ENCODE results near the gene ZSCAN29. TPM values are rescaled to one million over a fixed set of nuclear protein-coding genes. Genes with fewer than 3 reads are reported as not detected.

The ZSCAN29 gene
- 6.9 to 9.7 TPM (median 8.7 TPM) in 5 replicates for total RNA-seq (2022; extraction: Qiagen RNA extraction)

GRCh38 chr15:43370975-43371974, at the start of gene ZSCAN29, which contains the start of gene TUBGCP4:
ZSCAN29 (minus strand) TSS chr15:43371043; CDS start chr15:43369913, 1,130 bp downstream.
TUBGCP4 (plus strand) TSS chr15:43371101; CDS start chr15:43371355, 254 bp downstream.

DNA sequence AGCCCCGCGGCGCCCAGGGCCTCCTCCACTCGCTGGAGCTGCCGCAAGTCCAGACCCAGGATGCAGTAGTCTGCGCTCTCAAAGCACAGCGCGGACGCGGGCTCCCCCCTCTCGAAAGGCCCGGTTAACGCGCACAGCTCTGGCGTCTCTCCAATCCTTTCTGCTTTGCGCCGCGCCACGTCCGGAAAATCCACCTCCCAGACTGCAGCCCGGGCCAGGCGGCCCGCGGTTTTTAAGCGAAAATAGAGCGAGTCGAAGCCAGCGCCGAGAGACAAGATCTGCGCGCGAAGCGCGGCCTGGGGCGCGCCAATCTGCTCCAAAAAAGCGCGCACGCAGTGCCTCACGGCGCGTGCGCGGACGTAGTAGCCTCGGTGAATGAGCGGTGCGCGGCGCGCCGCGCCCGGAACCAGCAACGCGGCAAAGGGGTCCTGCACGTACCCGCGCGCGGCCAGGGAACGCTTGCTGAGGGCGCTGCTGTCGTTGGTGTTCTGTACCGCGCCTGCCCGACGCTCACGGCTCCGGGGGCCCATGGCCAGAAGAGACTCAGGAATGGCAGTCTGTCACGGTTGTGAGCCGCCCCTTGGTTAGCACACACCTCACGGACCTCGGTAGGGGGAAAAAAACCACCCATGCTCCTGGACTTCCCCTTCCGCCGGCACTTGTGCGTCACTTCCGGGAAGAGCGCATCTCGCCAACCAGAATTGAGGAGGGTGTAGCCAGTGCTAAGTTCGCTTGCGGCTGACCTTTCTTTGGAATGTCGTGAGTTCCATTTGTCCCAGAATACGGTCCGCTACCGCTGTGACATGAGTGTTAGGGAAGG, 40.7 kb downstream of the ZSCAN29 start, which contains the start of gene LCMT2:
TSS of gene LCMT2 (minus strand) at position 614 of the 820 bp plus-strand sequence. CDS start at position 530, 84 bp downstream.

Other genes starting within 250 kb of the ZSCAN29 start
- 7.9 to 9.7 TPM (median 8.6 TPM) in 5 replicates for gene TMEM62, start 237.5 kb downstream of the ZSCAN29 start, total RNA-seq (2022; extraction: Qiagen RNA extraction)
- 24.7 to 27.6 TPM (median 25.9 TPM) in 5 replicates for gene CCNDBP1, start 185.6 kb downstream of the ZSCAN29 start, total RNA-seq (2022; extraction: Qiagen RNA extraction)
- gene EPB42, start 150.0 kb downstream of the ZSCAN29 start, total RNA-seq (2022; extraction: Qiagen RNA extraction) = not detected in 5 replicates
- not detected in 5 replicates for gene TGM5, start 104.1 kb downstream of the ZSCAN29 start, total RNA-seq (2022; extraction: Qiagen RNA extraction)
- gene TGM7, start 68.8 kb downstream of the ZSCAN29 start, total RNA-seq (2022; extraction: Qiagen RNA extraction) = not detected in 5 replicates
- 5.8 to 8.0 TPM (median 6.6 TPM) in 5 replicates for gene LCMT2, start 40.5 kb downstream of the ZSCAN29 start, total RNA-seq (2022; extraction: Qiagen RNA extraction)
- gene TUBGCP4, start 58 bp upstream of the ZSCAN29 start, total RNA-seq (2022; extraction: Qiagen RNA extraction) = 4.2 to 5.7 TPM (median 5.2 TPM) in 5 replicates
- gene TP53BP1, start 122.1 kb upstream of the ZSCAN29 start, total RNA-seq (2022; extraction: Qiagen RNA extraction) = 13.6 to 18.7 TPM (median 17.1 TPM) in 5 replicates
- gene MAP1A, start 146.6 kb upstream of the ZSCAN29 start, total RNA-seq (2022; extraction: Qiagen RNA extraction) = 0.45 to 0.63 TPM (median 0.50 TPM) in 5 replicates
- 4.2 to 7.1 TPM (median 4.7 TPM) in 5 replicates for gene PPIP5K1, start 219.2 kb upstream of the ZSCAN29 start, total RNA-seq (2022; extraction: Qiagen RNA extraction)
- 2.7 to 4.4 TPM (median 3.4 TPM) in 5 replicates for gene CKMT1B, start 223.0 kb upstream of the ZSCAN29 start, total RNA-seq (2022; extraction: Qiagen RNA extraction)
- 0.02 to 0.13 TPM (median 0.07 TPM) in 5 replicates for gene STRC, start 247.8 kb upstream of the ZSCAN29 start, total RNA-seq (2022; extraction: Qiagen RNA extraction)

All from A549 treated with AZD2906 at 1 μM for 4 hours (cell line).